Stimulated activated CD4-positive, alpha-beta T cell treated with anti-CD3 and anti-CD28 coated beads, Interleukin-12 subunit alpha, Interleukin-12 subunit beta, amount 100 ng/mL, for 48 hours (primary cell): ENCODE measurements around the gene TARBP1.
"Not testable (repeated sequence)": the region's sequence is repeated elsewhere in the genome, so short reads cannot be mapped to it uniquely, and the experiment has no call there.

Experiments
- DNase-seq, 3 donors: peaks; one replicate each; pipeline ENCODE4 v3.0.0-alpha.2; 2020; ENCODE audit warnings: low read depth in 2 of 3, low spot score in 1 of 3

The TARBP1 gene, protein sequence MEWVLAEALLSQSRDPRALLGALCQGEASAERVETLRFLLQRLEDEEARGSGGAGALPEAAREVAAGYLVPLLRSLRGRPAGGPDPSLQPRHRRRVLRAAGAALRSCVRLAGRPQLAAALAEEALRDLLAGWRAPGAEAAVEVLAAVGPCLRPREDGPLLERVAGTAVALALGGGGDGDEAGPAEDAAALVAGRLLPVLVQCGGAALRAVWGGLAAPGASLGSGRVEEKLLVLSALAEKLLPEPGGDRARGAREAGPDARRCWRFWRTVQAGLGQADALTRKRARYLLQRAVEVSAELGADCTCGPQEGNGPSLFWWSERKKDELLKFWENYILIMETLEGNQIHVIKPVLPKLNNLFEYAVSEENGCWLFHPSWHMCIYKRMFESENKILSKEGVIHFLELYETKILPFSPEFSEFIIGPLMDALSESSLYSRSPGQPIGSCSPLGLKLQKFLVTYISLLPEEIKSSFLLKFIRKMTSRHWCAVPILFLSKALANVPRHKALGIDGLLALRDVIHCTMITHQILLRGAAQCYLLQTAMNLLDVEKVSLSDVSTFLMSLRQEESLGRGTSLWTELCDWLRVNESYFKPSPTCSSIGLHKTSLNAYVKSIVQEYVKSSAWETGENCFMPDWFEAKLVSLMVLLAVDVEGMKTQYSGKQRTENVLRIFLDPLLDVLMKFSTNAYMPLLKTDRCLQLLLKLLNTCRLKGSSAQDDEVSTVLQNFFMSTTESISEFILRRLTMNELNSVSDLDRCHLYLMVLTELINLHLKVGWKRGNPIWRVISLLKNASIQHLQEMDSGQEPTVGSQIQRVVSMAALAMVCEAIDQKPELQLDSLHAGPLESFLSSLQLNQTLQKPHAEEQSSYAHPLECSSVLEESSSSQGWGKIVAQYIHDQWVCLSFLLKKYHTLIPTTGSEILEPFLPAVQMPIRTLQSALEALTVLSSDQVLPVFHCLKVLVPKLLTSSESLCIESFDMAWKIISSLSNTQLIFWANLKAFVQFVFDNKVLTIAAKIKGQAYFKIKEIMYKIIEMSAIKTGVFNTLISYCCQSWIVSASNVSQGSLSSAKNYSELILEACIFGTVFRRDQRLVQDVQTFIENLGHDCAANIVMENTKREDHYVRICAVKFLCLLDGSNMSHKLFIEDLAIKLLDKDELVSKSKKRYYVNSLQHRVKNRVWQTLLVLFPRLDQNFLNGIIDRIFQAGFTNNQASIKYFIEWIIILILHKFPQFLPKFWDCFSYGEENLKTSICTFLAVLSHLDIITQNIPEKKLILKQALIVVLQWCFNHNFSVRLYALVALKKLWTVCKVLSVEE (N-terminal part only)

DNA sequence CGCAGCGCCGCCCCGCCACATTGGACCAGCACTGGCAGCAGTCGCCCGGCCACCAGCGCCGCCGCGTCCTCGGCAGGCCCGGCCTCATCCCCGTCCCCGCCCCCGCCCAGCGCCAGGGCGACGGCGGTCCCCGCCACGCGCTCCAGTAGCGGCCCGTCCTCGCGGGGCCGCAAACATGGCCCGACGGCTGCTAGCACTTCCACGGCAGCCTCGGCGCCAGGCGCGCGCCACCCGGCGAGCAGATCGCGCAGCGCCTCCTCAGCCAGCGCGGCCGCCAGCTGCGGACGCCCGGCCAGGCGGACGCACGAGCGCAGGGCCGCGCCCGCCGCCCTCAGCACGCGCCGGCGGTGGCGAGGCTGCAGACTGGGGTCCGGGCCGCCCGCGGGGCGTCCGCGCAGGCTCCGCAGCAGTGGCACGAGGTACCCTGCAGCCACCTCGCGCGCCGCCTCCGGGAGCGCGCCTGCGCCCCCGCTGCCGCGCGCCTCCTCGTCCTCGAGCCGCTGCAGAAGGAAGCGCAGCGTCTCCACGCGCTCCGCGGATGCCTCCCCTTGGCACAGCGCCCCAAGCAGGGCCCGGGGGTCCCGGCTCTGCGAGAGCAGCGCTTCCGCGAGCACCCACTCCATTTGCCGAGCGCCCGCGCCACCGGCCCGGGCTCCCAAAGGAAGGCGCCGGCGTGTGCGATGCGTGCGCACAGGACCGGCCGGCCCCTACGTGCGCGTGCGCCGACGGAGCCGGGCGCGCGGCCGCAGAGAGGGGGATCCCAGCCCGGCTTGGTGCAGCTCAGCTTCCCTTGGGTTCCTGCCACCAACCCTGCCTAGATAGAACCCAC, at the start of gene TARBP1:
Gene TARBP1 (minus strand): TSS at position 699 of the 829 bp plus-strand sequence. CDS start 76 bp downstream, at position 623.
- DNase-seq = peak; percentile 44 to 67 (median 47)

DNA sequence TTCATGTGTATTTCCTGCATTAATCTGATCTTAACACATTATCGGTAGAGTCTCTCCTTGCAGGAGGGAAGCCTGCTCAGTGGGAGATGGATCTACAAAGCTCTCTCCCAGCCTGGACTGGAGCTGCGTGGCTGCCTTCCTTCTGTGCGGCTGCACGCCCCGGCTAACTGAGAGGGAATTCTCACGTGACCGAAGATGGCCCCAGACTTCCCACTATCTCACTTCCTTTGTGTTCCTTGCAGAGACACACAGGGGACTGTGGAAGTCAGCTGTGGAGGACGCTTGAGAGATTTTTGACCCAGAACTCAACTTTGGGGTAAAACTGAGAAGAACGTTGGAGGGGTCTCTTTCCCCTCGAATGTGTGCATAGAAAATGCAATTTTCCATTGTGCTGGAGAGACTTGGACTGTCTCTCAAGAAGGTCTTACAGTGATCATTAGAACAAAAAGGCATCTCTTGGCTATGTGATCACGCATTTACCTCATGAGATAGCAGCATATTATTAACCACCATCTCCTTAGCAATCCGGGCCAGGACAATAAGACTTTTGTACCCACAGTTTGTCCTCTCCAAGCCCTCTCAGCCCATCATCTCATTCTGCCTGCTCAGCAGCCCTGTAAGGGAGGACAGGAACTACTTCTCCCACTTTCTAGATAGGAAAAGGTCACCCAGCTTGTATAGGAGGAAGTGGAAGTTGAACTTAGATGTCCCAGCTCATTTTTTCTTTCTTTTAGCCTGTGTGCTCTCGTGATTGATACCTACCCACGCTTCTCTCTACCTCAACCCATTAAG, 49.3 kb upstream of the TARBP1 start:
- DNase-seq = no peak

DNA sequence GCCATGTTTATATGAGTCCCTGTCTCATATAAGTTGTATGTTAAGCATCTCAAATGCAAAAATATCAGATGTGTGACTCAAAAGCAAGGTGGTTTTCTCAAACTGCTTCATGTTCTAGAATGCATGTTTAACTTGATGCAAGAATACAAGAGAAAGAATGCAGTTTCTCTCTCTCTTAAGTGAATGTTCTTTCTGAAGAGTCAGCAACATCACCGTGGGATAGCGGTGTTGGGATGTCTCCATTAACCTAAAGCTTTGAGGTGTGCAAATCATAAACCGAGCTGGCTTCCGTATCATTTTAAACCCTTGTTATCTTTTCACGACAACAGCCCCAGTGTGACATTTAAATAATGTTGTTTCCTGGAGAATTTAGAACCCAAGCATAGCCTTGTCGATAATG, 48.4 kb upstream of the TARBP1 start:
- no peak for DNase-seq

DNA sequence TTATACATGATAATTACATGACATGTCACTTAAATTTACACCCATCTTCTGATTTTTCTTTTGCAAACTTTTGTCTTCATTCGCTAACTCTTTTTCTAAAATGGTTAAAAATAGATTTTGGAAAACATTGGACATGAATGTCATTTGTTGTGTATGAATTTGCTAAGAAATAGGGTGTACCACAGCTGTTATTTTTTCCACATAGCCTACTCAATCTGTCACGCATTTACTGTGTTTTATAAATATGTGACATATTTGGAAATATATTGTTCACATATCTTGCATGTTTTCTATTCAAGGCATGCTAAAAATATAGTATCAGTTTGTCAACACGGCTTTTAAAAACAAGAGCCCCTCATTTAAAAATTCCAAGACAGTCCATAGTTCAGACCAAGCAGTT, 47.9 kb upstream of the TARBP1 start:
- no peak for DNase-seq

DNA sequence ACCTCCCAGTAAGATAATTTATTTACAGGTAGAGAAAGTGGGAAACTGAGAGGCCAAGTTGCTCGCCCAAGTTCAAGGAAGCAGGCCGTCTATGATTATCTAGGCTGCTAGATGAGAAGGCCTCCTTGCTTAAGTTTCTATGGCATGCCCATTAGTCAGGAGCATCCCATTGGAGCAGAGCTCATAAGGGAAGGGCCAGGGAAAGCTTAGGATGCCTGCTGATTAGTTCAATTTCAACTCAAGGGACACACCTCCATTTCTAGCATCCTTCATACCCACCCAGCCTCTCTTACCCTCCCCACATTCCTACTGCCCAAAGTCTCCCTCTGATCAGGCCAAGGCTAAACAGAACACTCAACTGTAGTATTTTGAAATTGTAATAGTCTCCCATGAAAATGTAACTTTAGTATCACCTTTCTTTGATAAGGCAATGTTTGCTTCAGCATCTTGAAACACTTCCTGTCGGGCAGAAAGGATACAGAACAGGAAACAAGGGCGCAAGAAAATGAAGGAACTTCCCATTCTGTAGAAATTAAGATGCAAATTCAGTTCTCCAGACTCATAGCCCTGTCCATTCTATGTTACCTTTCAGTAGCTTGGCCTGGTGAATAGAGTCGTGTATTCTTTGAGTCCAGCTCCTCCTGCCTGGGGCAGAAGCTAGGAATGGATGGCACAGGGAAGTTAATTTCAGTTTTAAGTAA, 46.3 kb upstream of the TARBP1 start:
- DNase-seq = no peak

DNA sequence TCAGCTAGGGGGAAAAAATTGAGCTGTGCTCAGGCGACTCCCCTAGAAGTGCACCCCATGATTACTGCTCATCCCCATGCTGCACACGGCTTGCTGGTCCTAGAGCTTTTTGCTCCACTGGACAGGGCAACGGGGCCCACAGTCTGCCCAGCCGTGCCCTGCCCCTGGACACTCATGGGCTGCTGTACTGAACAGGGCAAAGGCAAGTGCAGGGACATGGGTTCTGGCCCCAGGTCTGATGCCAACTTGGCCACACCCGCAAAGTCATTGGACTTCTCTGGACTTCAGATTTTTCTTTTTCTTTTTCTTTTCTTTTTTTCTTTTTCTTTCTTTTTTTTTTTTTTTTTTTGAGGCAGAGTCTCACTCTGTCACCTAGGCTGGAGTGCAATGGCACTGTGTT, 42.9 kb upstream of the TARBP1 start:
- DNase-seq = no peak

DNA sequence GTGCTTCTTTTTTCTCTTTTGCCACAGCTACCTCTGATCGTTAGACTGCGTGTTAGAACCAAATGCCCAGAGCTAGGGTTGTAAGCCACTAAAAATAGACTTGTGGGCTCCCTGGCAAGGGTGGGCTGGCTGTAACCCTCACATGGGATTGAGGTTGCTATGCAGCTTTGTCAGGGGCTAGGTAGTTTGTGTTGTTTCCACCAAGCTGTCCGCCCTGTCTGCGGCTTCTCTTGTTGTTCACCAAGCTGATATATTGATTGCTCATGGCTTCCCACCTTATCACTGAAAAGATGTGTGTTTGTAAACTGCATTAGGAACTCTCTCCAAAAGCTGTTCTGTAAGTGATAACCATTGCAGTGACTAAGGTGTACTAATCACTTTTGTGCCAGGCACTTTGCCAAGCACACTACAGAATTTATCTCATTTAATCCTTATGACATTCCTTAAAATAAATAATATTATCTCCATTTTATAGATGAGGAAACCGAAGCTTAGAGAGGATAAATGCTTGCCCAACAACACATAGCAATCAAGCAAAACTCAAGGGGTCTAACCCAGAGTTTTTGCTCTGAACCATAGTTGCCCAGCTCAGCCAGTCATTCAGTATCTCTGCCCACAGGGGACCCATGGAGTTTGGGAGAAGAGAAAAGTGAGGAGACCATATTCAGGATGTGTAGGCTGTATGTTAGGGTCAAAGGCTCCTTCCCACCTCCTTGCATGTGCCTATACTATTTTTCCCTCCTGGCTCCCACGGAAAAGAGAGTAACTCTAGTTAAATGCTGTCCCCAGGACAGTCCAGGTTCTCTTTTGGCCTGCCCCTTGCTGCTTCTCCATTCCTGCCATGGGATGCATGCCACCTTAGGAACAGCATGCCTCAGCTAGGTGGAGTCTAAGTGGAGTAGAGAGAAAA, 42.2 kb upstream of the TARBP1 start:
- DNase-seq = no peak

DNA sequence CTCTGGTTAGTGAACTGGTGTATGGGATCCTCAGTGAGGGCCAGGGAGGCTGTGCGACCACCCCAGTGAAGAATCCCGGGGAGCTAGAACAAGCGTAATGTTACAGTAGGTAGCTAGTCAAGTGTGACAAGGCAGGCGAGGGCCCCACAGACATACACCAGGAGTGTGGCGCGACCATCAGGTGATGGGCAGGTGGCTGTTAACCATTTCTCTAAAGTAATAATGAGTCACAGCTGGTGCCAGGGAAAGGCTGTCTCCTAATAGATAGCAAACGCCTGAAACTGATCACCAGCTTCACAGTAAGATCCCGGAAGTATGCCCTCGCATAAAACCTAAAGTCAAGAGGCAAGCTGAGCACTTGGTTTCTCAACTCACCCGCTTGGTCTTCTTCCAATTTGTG, 40.5 kb upstream of the TARBP1 start:
- DNase-seq = no peak

DNA sequence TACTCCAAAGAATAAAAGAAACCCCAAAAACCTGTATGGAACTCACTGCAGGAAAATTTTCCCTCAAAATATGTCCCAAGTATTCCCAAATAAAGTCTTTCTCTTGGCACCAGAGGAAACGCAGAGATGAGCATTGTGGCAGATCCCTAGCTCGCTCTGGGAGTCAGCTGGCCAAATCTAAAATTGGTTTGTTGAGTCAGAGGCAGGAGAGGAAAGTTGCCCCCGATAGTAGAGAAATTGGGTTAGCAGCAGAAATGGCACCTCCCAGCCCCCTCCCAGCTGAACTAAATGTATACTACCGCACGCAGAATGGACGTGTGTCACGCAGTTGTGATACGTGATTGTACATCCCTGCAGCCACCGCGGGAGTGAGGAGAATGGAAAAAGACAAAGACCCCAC, 39.9 kb upstream of the TARBP1 start:
- no peak for DNase-seq

DNA sequence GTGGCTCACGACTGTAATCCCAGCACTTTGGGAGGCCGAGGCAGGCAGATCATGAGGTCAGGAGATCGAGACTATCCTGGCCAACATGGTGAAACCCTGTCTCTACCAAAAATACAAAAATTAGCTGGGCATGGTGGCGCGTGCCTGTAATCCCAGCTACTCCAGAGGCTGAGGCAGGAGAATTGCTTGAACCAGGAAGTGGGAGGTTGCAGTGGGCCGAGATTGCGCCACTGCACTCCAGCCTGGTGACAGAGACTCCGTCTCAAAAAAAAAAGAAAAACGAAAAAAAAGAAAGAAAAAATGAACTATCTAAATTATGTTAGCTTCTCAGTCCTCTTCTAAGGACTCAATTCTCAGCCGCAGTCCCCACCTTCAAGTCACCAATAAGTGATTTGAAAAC, 39.1 kb upstream of the TARBP1 start:
- DNase-seq = not testable (repeated sequence)

DNA sequence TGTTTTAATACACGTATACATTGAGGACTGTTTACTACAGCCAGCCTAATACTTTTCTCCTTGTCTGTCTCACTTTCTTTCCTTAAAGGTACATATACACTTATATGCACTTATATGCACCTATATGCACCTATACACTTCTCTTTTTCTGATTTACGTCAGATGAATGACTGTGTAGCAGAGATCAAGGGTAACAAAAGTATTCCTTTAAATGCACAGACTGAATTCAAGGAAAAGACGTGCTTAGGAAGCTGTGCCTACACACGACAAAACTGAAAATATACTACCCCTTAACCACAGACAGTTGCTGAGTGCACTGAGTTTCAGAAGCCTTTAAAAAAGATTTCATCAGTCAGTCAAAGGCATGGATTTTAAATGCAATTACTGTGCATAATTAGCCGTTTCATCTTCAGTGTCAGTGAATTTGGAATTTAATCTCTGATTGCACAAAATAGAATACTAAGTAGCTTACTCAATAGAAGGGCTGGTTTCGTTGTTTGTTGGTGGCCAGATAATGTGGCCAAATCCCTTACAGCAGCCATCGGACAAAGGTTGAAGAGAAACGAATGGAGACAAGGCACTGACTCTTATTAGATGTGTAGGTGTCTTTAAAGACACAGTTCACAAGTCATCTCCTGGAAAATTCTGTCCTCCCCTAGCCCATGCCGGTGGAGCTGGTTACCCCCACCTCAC, 38.3 kb upstream of the TARBP1 start:
- no peak for DNase-seq

DNA sequence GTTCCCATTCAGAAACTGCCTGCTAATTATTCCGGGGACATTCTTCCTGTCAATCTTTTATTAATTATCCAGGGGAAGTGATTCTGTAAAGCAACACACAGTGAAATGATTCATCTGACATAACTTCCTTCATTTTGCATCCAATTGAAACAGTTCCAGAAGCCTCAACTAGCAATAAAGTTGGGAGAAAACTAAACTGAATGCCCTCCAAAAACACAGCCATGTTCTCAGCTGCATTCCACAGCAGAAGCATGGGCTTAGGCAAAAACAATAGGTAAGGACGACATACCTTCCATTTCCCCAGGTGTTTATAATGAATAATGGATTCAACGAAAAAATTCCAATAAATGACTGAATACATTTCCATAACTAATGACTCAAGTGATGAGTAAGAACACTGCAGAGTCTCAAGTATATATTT, 36.9 kb upstream of the TARBP1 start:
- DNase-seq = no peak

DNA sequence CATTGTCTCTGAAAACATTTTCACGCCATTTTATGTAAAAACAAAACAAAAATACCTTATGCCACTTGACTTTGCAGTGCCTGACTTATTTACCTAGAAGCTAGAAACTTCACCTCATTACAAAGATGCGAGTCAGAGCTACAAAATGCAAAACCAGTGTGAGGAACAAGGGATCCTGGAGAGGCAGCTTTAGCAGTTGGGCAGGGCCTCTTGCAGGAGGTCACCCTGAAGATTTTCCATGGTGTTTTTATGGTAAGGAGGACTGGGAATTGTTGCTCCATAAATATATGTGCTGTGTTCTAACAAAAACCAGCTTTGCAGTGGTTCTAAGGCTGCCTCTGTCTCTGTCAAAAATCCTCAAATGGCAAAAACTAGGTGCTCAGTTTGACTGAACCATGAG, 36.4 kb upstream of the TARBP1 start:
- DNase-seq = no peak

DNA sequence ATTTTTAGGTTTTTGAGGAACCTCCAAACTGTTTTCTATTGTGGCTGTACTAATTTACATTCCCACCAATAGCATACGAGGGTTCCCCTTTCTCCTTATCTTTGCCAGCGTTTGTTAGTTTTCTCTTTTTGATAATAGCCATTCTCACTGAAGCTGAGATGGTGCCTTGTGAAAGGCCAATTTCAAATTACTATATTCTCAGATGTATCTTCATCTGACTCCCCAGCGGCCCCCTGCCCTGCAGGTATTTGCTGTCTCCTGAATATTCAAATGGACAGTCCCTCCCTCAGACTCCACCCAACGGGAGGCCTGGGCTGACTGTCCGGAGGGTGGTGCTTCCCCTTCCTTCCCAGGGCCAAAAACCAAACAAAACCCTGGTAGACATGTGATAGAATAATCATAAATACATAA, 33.5 kb upstream of the TARBP1 start:
- DNase-seq = no peak

DNA sequence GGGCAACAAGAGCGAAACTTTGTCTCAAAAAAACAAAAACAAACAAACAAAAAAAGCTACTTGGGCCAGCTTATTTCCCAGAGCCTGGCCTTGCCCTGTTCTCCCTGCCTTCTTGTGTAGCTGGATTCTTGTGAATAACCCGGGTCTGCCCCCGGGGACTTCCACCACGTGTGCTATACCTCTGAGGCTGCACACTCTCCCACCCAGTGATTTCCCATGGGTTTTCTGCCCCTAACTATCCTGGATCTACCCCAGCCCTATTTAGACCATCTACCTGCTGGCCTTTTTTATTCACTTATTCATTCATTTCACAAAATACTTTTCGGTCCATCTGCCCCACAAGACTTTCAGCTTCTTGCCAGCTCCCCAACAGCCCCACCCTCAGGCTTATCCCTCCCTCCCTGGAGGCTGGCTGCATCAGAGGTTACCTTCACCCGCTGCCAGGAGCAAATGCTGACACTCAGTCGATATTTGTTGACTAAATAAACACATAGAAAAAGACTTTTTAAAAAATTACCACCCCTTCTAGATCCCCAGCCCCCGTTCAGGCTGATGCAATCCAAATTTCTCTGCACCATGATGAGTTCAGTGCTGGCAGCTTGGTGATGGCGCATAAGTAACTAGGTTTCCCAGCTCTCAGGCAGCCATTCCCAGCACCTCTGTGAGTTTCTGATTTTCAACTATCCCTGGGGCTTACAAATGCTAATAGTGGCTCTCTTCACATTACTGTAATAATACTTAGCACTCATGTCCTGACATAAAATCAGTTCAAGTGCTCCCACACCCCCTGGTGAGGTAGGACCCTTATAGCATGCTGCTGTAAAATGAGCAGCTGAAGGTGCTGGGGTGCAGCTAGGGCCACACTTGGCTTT, 30.7 kb upstream of the TARBP1 start:
- DNase-seq = no peak

DNA sequence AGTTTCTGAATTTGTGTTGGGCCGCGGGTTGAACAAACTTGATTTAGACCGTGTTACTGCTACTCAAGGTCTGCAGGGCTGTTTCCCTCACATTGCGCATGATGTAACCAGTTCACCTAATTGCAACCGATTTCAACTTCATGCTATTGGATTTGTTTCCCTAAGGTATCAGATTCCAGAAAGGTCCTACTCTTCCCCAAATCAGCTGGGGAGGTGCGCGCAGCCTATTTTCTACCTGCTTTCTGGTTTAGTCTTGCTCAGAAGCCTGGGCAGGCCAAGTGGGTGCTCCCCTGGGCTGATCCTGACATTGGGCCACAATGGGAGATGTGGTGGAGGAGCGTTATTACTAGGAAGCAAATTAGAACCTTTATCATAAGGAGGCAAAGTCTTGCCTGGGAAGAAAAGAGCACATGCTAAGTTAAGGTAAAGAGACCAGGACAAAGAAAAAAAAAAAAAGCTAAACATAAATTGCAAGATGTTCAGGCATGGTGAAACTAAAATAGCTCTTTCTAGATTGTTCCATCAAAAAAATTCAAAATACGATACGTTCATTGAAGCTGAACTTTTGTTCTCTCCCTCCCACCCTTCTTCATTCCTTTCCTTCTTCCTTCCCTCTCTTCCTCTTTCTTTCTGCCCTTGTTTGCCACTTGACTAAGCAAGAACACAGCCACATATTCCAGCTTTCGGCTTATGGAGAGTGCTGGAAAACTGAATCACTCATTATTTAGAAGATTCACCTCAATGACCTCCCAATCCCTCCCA, 28.8 kb upstream of the TARBP1 start:
- no peak for DNase-seq
